HG02870 (cell line): ENCODE results near the gene ERC2.
"Not testable (repeated sequence)": the region's sequence is repeated elsewhere in the genome, so short reads cannot be mapped to it uniquely, and the experiment has no call there.

ENCODE experiments used
- ATAC-seq: cut with Tn5 transposase; IDR thresholded peaks from one replicate; pipeline ENCODE4 v1.9.1; 2021; ENCODE audit warnings: mild to moderate bottlenecking, moderate library complexity; ENCODE audit not compliant: unreplicated experiment

The ERC2 gene

DNA sequence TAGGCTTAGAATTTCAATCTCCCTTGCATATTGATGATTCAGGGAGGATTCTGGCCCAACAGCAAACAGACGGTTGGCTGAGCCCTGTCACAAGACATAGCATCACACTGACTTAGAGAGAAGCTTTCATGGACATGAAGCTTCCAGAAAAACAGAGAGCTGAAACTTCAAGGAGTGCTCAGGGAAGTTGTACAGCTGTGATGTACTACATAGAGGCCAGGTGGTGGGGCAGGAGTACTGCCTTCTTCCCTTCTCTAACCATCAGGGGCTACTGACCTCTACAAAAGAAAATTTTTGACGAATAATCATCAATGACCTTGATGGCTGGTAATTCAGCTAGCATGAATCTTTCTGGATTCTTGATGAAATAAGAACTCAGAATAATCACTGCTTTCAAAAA lies 378.5 kb downstream of the ERC2 start:
- ATAC-seq, result no peak

DNA sequence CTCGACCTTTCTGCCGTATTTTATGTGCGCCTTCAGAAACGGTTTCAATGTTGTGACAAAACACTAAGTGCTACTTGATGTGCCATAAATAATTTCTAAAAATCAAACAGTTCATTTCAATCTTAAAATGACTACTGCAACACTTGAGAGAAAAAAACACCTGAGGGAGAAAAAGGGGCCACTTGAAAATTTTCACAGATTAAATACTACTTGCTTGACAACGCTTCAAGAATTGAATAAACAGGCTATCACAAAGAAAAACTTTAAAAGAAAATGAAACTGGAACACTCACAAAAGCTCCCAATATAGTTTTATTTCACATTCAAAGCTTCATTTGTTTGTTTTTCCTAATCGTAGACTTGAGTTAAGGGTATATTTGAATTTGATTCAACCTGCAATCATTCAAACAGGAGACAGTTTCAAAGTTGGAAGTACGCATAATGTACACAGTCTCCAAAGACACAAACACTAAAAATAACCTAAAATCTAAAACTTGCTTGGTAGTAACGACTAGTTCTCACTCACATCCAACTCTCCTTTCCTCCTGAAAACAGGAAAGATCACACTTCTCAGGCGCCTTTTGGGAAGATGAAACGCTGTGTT lies 380.7 kb downstream of the ERC2 start:
- no peak for ATAC-seq

- ATAC-seq, result no peak
Measured at GRCh38 chr3:56086355-56086754, 381.9 kb downstream of the ERC2 start.

DNA sequence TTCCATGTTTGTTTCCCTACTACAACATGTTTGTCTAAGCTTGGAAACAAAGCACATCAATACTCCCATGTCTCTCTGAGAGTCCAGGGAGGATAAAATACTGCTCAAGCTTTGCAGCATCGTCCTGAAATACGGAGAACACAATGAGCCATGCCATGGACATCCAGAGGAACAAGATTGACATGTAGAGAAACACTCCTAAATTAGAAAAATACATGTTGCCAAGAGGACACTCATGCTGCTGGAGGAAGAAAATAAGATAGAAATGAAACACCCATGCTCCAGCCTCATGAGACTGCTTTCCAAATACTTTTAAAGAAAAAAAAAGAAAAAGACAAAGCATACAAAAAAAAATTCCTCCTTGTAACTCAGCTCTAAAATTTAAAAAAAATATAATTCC lies 387.0 kb downstream of the ERC2 start:
- no peak for ATAC-seq

GRCh38 chr3:56076746-56077145 lies 391.5 kb downstream of the ERC2 start:
- ATAC-seq, result no peak

- no peak for ATAC-seq
Measured at GRCh38 chr3:56075089-56075488, 393.2 kb downstream of the ERC2 start.

GRCh38 chr3:56069766-56070165 lies 398.5 kb downstream of the ERC2 start:
- no peak for ATAC-seq

DNA sequence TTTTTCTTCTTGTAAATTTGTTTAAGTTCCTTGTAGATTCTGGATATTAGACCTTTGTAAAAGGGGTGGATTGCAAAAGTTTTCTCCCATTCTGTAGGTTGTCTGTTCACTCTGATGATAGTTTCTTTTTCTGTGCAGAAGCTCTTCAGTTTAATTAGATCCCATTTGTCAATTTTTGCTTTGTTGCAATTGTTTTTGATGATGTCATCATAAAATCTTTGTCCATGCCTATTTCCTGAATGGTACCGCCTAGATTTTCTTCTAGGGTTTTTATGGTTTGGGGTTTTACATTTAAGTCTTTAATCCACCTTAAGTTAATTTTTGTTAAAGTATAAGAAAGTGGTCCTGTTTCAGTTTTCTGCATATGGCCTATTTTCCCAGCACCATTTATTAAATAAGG lies 401.9 kb downstream of the ERC2 start:
- ATAC-seq, result not testable (repeated sequence)

DNA sequence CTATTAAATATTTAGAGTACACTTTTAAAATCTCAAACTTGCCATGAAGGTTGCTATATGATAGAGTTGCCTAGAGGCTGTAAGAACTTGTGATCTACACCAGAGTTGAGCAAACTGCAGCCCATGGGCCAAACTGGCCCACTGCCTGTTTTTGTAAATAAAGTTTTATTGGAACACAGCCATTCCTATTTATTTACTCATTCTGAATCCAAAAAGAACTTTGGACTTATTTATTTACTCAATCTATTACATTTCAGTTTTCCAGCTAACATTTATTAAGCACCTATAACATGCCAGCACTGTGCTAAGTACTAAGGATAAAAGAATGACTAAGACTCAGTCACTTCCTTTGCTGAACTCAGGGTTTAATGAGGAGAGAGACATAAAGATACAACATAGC lies 403.6 kb downstream of the ERC2 start:
- no peak for ATAC-seq

- ATAC-seq, result no peak
Measured at GRCh38 chr3:56061279-56061626, 407.0 kb downstream of the ERC2 start.

GRCh38 chr3:56060521-56061278 lies 407.6 kb downstream of the ERC2 start:
- no peak for ATAC-seq

DNA sequence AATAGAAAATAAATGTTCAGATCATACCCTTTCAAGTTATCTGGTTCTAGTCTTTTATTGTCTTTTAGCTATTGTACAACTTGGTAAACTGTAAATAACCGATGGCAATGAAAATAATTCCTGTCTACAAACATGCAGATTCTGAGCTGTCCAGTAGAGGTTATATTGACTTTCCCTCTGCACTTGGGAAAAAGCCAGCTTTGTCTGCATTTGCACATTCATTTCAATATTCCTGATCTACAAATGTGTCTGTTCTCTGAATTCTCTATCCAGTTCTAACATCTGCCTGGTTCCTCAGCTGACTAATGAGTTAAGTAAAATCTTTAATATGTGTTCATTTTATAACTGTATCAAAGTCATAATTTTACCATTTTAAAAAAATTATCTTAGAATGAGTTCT lies 408.5 kb downstream of the ERC2 start:
- no peak for ATAC-seq

GRCh38 chr3:56055951-56056350 lies 412.3 kb downstream of the ERC2 start:
- no peak for ATAC-seq

- no peak for ATAC-seq
Measured at GRCh38 chr3:56055546-56055945, 412.7 kb downstream of the ERC2 start.

DNA sequence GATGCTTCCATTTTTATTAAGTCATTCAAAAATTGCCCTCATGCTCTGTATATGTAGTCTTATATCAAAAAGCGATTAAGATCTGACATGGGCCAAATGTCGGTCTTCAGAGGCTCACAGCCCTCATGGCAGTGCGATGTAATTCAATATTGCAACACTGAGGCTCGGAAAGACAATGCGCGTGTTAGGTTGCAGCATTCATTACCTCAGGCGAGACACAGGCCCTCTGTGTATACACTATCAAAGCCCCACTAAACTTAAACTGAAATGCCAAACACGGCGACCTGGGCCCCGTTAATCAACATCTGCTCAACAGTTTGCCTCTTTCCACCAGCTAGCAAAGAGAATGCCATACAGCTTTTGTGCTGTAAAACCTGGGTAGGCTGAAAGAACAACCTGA lies 413.4 kb downstream of the ERC2 start:
- ATAC-seq, result no peak

DNA sequence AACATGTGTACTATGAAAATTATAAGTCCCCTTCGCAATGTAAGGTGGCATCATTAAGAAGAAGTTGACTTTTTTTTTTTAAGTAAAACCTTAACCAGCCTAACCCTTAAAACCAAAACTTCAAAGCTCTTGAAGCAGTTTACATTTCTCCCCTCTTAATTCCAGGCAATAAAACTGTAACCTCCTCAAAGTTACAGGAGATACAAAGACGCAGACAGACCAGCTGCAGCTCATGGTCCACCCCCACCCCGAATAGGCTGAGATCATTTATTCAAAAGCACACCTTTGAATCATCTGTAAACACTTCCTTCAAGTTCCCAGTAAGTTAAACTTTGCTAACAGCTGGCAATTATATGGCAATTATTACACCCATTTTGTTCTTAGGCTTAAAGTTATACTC lies 414.5 kb downstream of the ERC2 start:
- no peak for ATAC-seq

DNA sequence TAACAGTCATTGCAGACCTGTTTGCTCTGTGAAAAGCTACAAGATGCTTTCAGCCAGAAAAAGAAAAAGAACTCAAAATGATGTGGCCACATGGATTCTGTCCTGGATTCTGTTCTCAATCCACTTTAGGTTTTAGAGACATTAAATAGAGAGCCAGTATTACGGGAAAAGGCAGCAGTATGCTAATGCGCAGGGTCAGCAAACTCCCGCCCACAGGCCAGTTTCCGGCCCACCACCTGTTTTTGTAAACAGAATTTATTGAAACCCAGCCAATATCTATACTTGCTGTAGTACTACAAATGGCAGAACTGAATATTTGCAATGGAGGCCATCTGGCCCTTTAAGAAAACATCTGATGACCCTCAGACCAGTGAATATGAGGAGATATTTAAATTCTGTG lies 416.1 kb downstream of the ERC2 start:
- ATAC-seq, result no peak

GRCh38 chr3:56051052-56051451 lies 417.2 kb downstream of the ERC2 start:
- ATAC-seq, result no peak

DNA sequence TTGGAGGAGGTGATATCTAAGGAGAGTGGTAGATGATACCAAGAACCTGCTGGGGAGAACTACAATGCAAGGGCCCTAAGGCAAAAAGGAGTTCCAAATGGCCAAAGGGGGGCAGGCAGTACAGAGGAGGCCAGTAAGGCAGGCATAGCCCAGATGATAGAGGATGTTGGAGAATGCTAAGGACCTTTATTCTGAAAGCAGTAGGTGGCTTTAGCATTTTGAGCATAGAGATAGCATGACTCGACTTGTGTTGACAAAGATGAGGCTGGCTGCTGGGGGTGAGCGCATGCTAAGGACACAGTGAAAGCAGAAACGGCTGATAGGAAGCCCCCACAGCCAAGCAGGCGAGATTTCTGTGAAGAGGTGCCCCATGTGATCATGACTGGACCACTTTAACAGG lies 419.3 kb downstream of the ERC2 start:
- no peak for ATAC-seq

DNA sequence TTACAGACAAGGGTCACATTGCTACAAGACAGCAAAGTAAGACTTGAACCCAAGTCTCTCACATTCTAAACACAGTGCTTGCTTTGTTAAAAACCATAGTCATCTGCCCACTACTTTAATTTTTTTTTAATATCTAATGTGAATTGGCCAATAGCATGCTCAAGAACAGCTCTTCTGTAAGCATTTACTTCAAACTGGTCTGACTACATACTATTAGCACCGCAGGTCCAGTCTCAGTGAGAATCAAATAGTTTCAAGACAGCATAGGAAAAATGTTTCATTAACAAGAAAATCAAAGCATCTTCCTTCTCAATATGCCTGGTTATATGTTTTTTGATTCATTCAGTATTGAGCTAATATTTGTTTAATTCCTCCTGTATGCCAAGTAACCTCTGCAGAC lies 419.9 kb downstream of the ERC2 start:
- ATAC-seq, result no peak

DNA sequence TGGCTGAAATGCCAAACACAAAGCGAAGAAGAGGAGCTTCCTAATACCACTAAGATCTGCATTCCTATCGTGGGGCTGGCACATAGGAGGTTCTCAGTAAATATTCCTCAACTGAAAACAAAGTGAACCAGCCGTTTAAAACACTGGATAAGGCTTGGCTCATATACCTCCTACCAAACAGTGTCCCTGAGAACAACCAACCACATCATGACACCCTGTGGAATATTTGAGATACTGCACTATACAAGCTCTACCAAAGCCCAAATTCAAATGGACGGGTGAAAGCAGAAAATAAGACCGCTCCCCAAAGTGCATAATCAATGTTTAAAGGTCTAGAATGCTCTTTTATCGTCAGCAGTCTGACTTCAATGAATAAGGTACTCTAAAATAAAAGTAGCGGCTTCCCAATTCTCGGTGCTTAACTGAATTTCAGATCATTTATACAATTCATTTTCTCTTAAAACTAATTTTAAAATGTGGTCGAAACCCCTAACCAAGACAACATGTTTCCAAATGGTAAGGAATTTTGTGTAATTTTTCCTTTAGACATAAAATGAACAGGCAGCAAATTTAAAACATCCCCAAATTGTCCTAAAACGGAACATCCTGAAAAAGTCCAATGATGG lies 425.8 kb downstream of the ERC2 start:
- no peak for ATAC-seq

DNA sequence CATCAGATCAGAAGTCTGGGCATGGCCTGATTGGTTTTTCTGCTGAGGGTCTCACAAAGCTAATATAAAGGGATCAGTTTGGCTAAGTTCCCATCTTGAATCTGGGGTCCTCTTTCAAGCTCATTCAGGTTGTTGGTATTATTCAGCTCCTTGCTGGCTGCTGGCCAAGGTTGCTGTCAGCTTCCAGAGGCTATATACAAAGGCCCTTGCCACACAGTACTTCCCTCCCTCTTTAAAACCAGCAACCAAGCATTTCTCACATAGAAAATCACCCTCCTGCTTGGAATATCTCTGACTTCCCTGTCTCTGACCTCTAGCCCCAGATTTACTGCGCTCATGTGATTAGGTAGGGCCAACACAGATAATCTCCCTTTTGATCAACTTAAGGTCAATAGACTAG lies 442.9 kb downstream of the ERC2 start:
- no peak for ATAC-seq

DNA sequence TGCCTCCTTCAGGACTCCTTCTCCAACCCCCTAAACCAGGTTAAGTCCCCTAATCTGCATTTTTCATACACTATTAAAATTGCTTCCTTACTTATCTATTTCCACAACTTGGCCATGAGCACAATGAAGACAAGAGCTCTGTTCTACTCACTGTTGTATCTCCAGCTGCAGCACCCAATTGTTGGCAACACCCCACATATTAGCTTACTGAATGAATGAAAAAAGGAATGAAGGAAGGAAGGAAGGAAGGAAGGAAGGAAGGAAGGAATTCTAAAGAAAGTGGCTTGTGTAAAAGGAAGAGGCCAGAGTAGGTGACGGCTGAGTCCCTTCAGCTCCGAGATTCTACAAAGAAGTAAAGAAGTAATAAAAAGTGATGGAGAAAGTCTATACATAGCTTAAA lies 444.7 kb downstream of the ERC2 start:
- no peak for ATAC-seq
